ENCODE data around the gene AFP. TPM values are rescaled to one million over a fixed set of nuclear protein-coding genes. Genes with fewer than 3 reads are reported as not detected.

Gene AFP
- total and polyA plus RNA-seq, 4 experiments from 2014 or later: not detected

DNA sequence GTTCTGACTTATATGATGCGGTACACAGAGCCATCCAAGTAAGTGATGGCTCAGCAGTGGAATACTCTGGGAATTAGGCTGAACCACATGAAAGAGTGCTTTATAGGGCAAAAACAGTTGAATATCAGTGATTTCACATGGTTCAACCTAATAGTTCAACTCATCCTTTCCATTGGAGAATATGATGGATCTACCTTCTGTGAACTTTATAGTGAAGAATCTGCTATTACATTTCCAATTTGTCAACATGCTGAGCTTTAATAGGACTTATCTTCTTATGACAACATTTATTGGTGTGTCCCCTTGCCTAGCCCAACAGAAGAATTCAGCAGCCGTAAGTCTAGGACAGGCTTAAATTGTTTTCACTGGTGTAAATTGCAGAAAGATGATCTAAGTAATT lies 15.4 kb upstream of the AFP start:
- H3K36me3 Mint-ChIP-seq: no peaks in the 10 kb centered on the region
- H3K4me1 Mint-ChIP-seq: no peaks in the 10 kb centered on the region
- ChIA-PET POLR2A (ENCODE audit: partially characterized antibody) (no interaction called here), CTCF (ENCODE audit: partially characterized antibody) (no interaction called here)
- DNase-seq: no peak
- H3K36me3 ChIP-seq (ENCODE audit: insufficient read depth, low read length): no peaks in the 10 kb centered on the region
- no peaks in the 10 kb centered on the region for H3K9me3 Mint-ChIP-seq
- H3K4me3 ChIP-seq (ENCODE audit: low read length in 2 of 2): no peak overlapping the region
- intact Hi-C loops (cut with micrococcal nuclease): no loop called here
- H3K27ac ChIP-seq (ENCODE audit: low read depth, low read length): no peak overlapping the region
- no peaks in the 10 kb centered on the region for H3K27me3 ChIP-seq (ENCODE audit: insufficient read depth, low read length)
- no peaks in the 10 kb centered on the region for H3K4me1 ChIP-seq (ENCODE audit: insufficient read depth, low read length)
- peaks cover 0 to 1% of the 10 kb centered on the region in 2 donors for H3K27me3 Mint-ChIP-seq
- no peak overlapping the region for H3K4me3 Mint-ChIP-seq
- H3K9me3 ChIP-seq (ENCODE audit: control insufficient read depth in 1 of 2, low read length in 2 of 2): no peaks in the 10 kb centered on the region
- H3K27ac Mint-ChIP-seq: no peak overlapping the region

DNA sequence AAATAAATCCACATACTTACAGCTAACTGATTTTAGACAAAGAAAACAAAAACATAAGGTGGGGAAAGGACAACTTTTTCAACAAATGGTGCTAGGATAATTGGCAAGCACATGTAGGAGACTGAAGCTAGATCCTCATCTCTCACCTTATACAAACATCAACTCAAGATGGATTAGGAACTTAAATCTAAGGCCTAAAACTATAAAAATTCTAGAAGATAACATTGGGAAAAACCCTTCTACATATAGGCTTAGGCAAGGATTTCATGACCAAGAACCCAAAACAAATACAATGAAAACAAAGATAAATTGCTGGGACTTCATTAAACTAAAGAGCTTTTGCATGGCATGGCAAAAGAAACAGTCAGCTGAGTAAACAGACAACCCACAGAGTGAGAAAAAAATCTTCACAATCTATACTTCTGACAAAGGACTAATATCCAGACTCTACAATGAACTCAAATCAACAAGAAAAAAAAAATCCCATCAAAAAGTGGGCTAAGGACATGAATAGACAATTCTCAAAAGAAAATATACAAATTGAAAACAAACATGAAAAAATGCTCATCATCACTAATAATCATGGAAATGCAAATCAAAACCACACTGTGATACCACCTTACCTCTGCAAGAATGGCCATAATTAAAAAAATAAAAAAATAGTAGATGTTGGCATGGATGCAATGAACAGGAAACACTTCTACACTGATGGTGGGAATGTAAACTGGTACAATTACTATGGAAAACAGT lies 14.1 kb upstream of the AFP start:
- no peak overlapping the region for H3K27ac ChIP-seq (ENCODE audit: low read depth, low read length)
- H3K27me3 ChIP-seq (ENCODE audit: insufficient read depth, low read length): no peaks in the 10 kb centered on the region
- peaks cover 0 to 1% of the 10 kb centered on the region in 2 donors for H3K27me3 Mint-ChIP-seq
- H3K4me1 ChIP-seq (ENCODE audit: insufficient read depth, low read length): no peaks in the 10 kb centered on the region
- DNase-seq: no peak
- no peak overlapping the region for H3K4me3 ChIP-seq (ENCODE audit: low read length in 2 of 2)
- no peaks in the 10 kb centered on the region for H3K36me3 ChIP-seq (ENCODE audit: insufficient read depth, low read length)
- H3K27ac Mint-ChIP-seq: no peak overlapping the region
- intact Hi-C loops (cut with micrococcal nuclease): no loop called here
- no peak overlapping the region for H3K4me3 Mint-ChIP-seq
- no peaks in the 10 kb centered on the region for H3K9me3 Mint-ChIP-seq
- no peaks in the 10 kb centered on the region for H3K4me1 Mint-ChIP-seq
- ChIA-PET CTCF (ENCODE audit: partially characterized antibody) (no interaction called here), POLR2A (ENCODE audit: partially characterized antibody) (no interaction called here)
- no peaks in the 10 kb centered on the region for H3K9me3 ChIP-seq (ENCODE audit: control insufficient read depth in 1 of 2, low read length in 2 of 2)
- no peaks in the 10 kb centered on the region for H3K36me3 Mint-ChIP-seq

DNA sequence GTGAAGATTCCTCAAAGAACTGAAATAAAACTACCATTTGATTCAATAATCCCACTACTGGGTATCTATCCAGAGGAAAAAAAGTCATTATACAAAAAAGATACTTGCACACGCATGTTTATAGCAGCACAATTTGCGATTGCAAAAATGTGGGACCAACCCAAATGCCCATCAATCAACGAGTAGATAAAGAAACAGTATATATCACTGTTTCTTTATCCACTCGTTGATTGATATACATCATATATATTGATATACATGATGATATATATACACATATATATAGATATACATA lies 13.6 kb upstream of the AFP start:
- Mint-ChIP-seq H3K4me1 (no peaks in the 10 kb centered on the region), H3K9me3 (no peaks in the 10 kb centered on the region), H3K36me3 (no peaks in the 10 kb centered on the region), H3K27ac (no peak overlapping the region), H3K27me3 (peaks cover 0 to 1% of the 10 kb centered on the region in 2 donors), H3K4me3 (no peak overlapping the region)
- Histone ChIP-seq H3K27me3 (ENCODE audit: insufficient read depth, low read length) (no peaks in the 10 kb centered on the region), H3K9me3 (ENCODE audit: control insufficient read depth in 1 of 2, low read length in 2 of 2) (no peaks in the 10 kb centered on the region), H3K4me3 (ENCODE audit: low read length in 2 of 2) (no peak overlapping the region), H3K4me1 (ENCODE audit: insufficient read depth, low read length) (no peaks in the 10 kb centered on the region), H3K36me3 (ENCODE audit: insufficient read depth, low read length) (no peaks in the 10 kb centered on the region), H3K27ac (ENCODE audit: low read depth, low read length) (no peak overlapping the region)
- ChIA-PET POLR2A (ENCODE audit: partially characterized antibody) (no interaction called here), CTCF (ENCODE audit: partially characterized antibody) (no interaction called here)
- intact Hi-C loops (cut with micrococcal nuclease): no loop called here
- no peak for DNase-seq

DNA sequence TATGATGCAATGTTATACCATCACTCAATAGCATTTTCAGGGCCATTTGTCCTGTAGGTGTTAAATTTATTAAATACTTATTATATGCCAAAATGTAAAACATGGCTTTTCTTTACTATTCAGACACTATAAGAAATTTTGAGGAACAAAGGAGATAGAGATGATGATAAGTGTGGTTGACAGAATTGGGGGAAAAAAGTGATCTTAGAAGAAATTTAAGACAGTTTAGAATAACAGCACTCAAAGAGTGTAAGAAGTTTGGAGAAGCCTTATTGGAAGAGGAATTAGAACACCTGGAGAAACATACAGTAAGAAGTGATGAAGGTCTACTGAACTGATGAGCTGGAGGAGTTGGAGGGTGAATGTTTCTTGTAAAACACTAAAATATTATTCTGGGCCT lies 12.8 kb upstream of the AFP start:
- Mint-ChIP-seq H3K4me3 (no peak overlapping the region), H3K9me3 (no peaks in the 10 kb centered on the region), H3K27me3 (peaks cover 0 to 1% of the 10 kb centered on the region in 2 donors), H3K36me3 (no peaks in the 10 kb centered on the region), H3K4me1 (no peaks in the 10 kb centered on the region), H3K27ac (no peak overlapping the region)
- ChIA-PET POLR2A (ENCODE audit: partially characterized antibody) (no interaction called here), CTCF (ENCODE audit: partially characterized antibody) (no interaction called here)
- no peak for DNase-seq
- H3K4me3 ChIP-seq (ENCODE audit: low read length in 2 of 2): no peak overlapping the region
- H3K36me3 ChIP-seq (ENCODE audit: insufficient read depth, low read length): no peaks in the 10 kb centered on the region
- H3K9me3 ChIP-seq (ENCODE audit: control insufficient read depth in 1 of 2, low read length in 2 of 2): no peaks in the 10 kb centered on the region
- no peaks in the 10 kb centered on the region for H3K4me1 ChIP-seq (ENCODE audit: insufficient read depth, low read length)
- H3K27ac ChIP-seq (ENCODE audit: low read depth, low read length): no peak overlapping the region
- H3K27me3 ChIP-seq (ENCODE audit: insufficient read depth, low read length): no peaks in the 10 kb centered on the region
- intact Hi-C loops (cut with micrococcal nuclease): no loop called here

DNA sequence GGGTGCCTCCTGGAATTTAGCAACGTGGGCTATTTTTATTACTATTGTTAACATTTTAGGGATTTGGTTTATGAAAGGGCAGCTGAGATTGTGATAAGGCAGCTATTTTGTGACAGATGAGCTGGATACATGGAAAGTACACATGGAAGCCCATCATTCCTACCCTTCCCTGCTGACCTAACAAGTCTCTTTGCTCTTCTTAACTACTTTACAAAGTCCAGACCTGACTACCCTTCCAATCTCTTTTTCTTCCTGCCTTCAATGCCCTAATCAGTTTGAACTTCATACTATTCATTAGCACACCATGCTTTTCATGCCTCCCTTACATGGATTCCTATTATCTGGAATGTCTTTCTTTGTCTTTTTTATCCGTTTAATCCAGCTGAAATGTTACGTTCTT lies 9.4 kb upstream of the AFP start:
- Histone ChIP-seq H3K4me1 (ENCODE audit: insufficient read depth, low read length) (no peaks in the 10 kb centered on the region), H3K36me3 (ENCODE audit: insufficient read depth, low read length) (no peaks in the 10 kb centered on the region), H3K27me3 (ENCODE audit: insufficient read depth, low read length) (no peaks in the 10 kb centered on the region), H3K27ac (ENCODE audit: low read depth, low read length) (no peak overlapping the region), H3K9me3 (ENCODE audit: control insufficient read depth in 1 of 2, low read length in 2 of 2) (no peaks in the 10 kb centered on the region), H3K4me3 (ENCODE audit: low read length in 2 of 2) (no peak overlapping the region)
- DNase-seq: no peak
- peaks cover 0 to 1% of the 10 kb centered on the region in 2 donors for H3K27me3 Mint-ChIP-seq
- no peak overlapping the region for H3K27ac Mint-ChIP-seq
- POLR2A ChIA-PET (ENCODE audit: partially characterized antibody): no interaction called here
- H3K4me3 Mint-ChIP-seq: no peak overlapping the region
- no peaks in the 10 kb centered on the region for H3K36me3 Mint-ChIP-seq
- CTCF ChIA-PET (ENCODE audit: partially characterized antibody): no interaction called here
- no peaks in the 10 kb centered on the region for H3K9me3 Mint-ChIP-seq
- intact Hi-C loops (cut with micrococcal nuclease): no loop called here
- H3K4me1 Mint-ChIP-seq: no peaks in the 10 kb centered on the region

DNA sequence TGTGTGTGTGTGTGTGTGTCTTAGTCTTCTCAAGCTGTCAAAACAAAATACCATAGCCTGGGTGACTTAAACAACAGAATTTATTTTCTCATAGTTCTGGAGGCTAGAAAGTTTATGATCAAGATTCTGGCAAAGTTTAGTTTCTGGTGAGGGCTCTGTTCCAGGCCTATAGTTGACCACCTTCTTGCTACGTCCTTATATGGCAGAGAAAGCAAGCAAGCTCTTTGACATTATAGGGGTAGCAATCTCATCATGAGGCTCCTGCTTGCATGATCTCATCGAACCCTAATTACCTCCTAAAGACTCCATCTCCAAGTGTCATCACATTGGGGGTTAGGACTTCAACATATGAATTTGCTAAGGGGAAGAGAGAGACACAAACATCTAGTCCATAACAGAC lies 6.9 kb upstream of the AFP start:
- Mint-ChIP-seq H3K36me3 (no peaks in the 10 kb centered on the region), H3K4me1 (no peaks in the 10 kb centered on the region), H3K9me3 (no peaks in the 10 kb centered on the region), H3K27ac (no peak overlapping the region), H3K27me3 (peaks cover 0 to 1% of the 10 kb centered on the region in 2 donors), H3K4me3 (no peak overlapping the region)
- Histone ChIP-seq H3K9me3 (ENCODE audit: control insufficient read depth in 1 of 2, low read length in 2 of 2) (no peaks in the 10 kb centered on the region), H3K4me3 (ENCODE audit: low read length in 2 of 2) (no peak overlapping the region), H3K27ac (ENCODE audit: low read depth, low read length) (no peak overlapping the region), H3K4me1 (ENCODE audit: insufficient read depth, low read length) (no peaks in the 10 kb centered on the region), H3K27me3 (ENCODE audit: insufficient read depth, low read length) (no peaks in the 10 kb centered on the region), H3K36me3 (ENCODE audit: insufficient read depth, low read length) (no peaks in the 10 kb centered on the region)
- intact Hi-C loops (cut with micrococcal nuclease): no loop called here
- DNase-seq: no peak
- ChIA-PET CTCF (ENCODE audit: partially characterized antibody) (interaction anchor here (0.6 to 0.7 kb wide), 2 partner anchors 9 to 17 kb away, joined by 3 read pairs; no protein-coding TSS in a partner anchor), POLR2A (ENCODE audit: partially characterized antibody) (no interaction called here)

DNA sequence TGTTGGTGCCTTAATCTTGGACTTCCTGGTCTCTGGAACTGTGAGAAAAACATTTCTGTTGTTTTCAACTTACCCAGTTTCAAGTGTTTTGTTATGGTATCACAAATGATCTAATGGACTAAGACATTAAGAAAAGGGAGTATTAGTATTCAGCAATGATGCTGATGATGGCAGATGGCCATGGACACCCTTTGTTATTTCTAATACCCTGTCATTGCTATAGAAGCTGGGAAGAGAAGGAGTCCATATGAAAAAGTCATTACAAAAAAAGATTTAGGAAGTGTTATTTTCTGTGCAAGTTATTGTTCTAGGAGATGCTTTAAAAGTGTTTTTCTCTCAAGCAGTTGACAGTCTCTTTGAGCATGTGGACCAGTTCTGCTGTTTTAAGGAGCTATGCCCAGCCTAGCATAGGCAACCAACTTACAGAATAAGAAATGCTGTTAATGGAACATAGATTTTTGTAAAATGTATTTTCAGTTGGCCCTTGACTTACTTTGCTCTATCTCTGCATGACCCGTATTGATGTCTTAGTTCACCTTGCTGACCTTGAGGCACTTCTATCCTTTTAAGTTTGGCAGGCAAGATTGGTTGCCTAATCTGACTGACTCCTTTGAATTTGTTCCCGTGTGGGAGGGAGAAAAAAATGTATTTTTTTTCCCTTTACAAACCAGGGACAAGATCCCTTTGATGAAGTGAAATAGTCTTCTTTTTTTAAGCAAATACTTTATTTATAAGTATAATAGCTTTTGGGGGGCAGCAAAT lies 6.0 kb upstream of the AFP start:
- H3K4me3 Mint-ChIP-seq: no peak overlapping the region
- Histone ChIP-seq H3K36me3 (ENCODE audit: insufficient read depth, low read length) (no peaks in the 10 kb centered on the region), H3K4me1 (ENCODE audit: insufficient read depth, low read length) (no peaks in the 10 kb centered on the region), H3K27me3 (ENCODE audit: insufficient read depth, low read length) (no peaks in the 10 kb centered on the region), H3K27ac (ENCODE audit: low read depth, low read length) (no peak overlapping the region), H3K9me3 (ENCODE audit: control insufficient read depth in 1 of 2, low read length in 2 of 2) (no peaks in the 10 kb centered on the region), H3K4me3 (ENCODE audit: low read length in 2 of 2) (no peak overlapping the region)
- ChIA-PET CTCF (ENCODE audit: partially characterized antibody) (no interaction called here), POLR2A (ENCODE audit: partially characterized antibody) (no interaction called here)
- H3K27ac Mint-ChIP-seq: no peak overlapping the region
- DNase-seq: no peak
- no peaks in the 10 kb centered on the region for H3K9me3 Mint-ChIP-seq
- intact Hi-C loops (cut with micrococcal nuclease): no loop called here
- H3K27me3 Mint-ChIP-seq: peaks cover 0 to 1% of the 10 kb centered on the region in 2 donors
- no peaks in the 10 kb centered on the region for H3K4me1 Mint-ChIP-seq
- H3K36me3 Mint-ChIP-seq: no peaks in the 10 kb centered on the region
